Motor neuron (in vitro differentiated cells): ENCODE results near the gene RPL15. TPM values are rescaled to one million over a fixed set of nuclear protein-coding genes. Genes with fewer than 3 reads are reported as not detected.
A peak's percentile ranks its signal among the peaks of the same experiment; 100 is the strongest.
"Not testable (repeated sequence)": the region's sequence is repeated elsewhere in the genome, so short reads cannot be mapped to it uniquely, and the experiment has no call there.

Experiments used
- ATAC-seq, 8 experiments: fragments of 200-7000 bp; cut with Tn5 transposase; replicated peaks in 6 of 8; 2 replicates each; pipeline ENCODE4 v1.8.0; 2021; ENCODE audit warnings: mild to moderate bottlenecking in 8 of 8, moderate library complexity in 8 of 8
- H3K27ac ChIP-seq, 2 donors: fragments of 250-450 bp; sonication (Bioruptor Pico); 2 replicates each; pipeline ENCODE4 v1.9.0; 2021; ENCODE audit warnings: antibody characterized with exemption in 2 of 2, mild to moderate bottlenecking in 2 of 2, moderate library complexity in 1 of 2
- H3K4me1 ChIP-seq, 2 donors: fragments of 250-450 bp; sonication (Bioruptor Pico); replicated peaks in 1 of 2; 2 replicates each; pipeline ENCODE4 v1.6.1; 2021; ENCODE audit warnings: antibody characterized with exemption in 2 of 2, mild to moderate bottlenecking in 2 of 2, moderate library complexity in 1 of 2
- H3K4me3 ChIP-seq, 5 donors: fragments of 250-450 bp; sonication (Bioruptor Pico); 2 replicates each; pipeline ENCODE4 v1.9.0; 2021; ENCODE audit warnings: antibody characterized with exemption in 5 of 5, mild to moderate bottlenecking in 5 of 5, moderate library complexity in 4 of 5
- WGBS, 10 experiments: fragments of 450-650 bp; shearing (Covaris generic); methylation state at CpG; one replicate each; pipeline ENCODE4 v1.0.0; 2022; 5-methylcytosine and 5-hydroxymethylcytosine counted together
- in situ Hi-C, 9 experiments: fragments of 400-800 bp; cut with MboI; loops; one replicate each; pipeline ENCODE4 v1.15.0; 2021; ENCODE audit warnings: low sequenced_read_pairs in 9 of 9, low pct_unique_long_range_greater_than_20kb in 2 of 9; ENCODE audit not compliant: unreplicated experiment in 9 of 9
- total RNA-seq, 8 experiments: library from RNA; unstranded; fragments of 300-600 nt; gene quantifications; 2 replicates each; pipeline versions ENCODE4 v1.2.3 to v1.2.4, GENCODE V29; 2022

RPL15 gene
- total RNA-seq, 8 experiments from 2014 or later = 1,411 to 3,853 (median 2,170) TPM

DNA sequence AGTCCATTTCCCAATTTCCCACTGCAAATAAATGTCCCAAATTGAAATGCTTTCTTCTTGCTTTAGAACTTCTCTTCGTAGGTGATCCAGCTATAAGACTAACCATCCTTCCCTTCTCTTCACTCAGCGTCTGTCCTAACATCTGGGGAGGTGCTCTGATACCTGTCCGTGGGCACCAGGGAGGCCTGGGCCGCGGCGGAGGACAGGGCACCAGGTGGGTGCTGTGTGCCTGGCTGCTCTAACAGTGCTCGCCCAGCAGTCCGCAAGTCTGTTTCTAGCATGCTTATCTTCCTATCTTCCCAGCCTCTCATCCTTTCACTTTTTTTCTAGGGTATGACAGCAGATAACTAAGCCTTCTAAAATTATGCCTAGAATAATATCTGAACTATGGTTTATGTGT is 37.4 kb upstream of the RPL15 start:
- Histone ChIP-seq H3K4me1 (peaks cover 0 to 13% of the 10 kb centered on the region in 2 donors), H3K4me3 (no peak overlapping the region), H3K27ac (no peak overlapping the region)
- no peak for ATAC-seq
- in situ Hi-C loops = no loop called here
- WGBS, 10 experiments = 86 to 100% (median 100%) methylated on average over 1 to 6 of the region's 8 CpGs; no CpG with 5 or more reads in 2 of the 10 experiments

DNA sequence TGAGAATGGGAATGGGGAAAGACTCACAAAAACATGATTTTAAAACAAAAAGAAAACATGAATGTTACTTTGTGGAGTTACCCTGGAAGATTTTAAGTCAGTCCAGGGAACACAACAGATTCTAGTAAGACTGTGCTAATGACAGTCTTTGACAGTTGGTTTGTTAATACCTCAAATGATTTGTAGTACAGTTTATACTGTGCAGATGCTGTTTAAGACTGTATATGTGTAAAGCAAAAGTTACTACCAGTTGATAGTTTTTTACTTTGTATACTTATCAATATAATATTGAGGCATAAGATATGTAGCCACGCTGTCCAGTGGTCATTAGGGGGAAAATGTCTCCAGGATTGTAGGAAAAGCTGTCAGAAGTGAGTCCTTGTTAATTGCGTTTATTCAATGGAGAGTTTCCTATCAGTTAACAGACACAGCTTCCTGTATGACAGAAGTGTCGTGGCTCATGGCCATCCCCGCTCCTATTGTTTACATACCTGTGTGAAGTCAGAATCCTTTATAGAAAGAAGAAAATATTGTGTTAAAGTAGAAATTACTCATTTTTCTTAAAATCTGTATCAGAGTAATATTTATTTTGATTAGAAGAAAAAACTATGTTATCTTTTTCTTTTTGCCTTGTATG is 36.1 kb upstream of the RPL15 start:
- in situ Hi-C loops = no loop called here

DNA sequence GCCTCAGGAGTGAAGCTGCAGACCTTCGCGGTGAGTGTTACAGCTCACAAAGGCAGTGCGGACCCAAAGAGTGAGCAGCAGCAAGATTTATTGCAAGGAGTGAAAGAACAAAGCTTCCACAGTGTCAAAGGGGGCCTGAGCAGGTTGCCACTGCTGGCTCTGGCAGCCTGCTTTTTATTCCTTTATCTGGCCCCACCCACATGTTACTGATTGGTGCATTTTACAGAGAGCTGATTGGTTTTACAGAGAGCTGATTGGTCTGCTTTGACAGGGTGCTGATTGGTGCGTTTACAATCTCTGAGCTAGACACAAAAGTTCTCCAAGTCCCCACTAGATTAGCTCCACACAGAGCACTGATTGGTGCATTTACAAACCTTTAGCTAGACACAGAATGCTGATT is 34.9 kb upstream of the RPL15 start:
- in situ Hi-C loops, H3K27ac ChIP-seq: not testable (repeated sequence)
- 80 to 100% methylated on average over 1 of the region's 4 CpGs; no CpG with 5 or more reads in 8 of the 10 experiments for WGBS, 10 experiments

More for the DNA sequence above, 36.1 kb upstream of the RPL15 start:
- WGBS, 10 experiments = 80 to 100% (median 100%) methylated on average over 1 to 4 of the region's 4 CpGs; no CpG with 5 or more reads in 1 of the 10 experiments
- Histone ChIP-seq H3K27ac (no peak overlapping the region), H3K4me1 (peaks cover 0 to 13% of the 10 kb centered on the region in 2 donors), H3K4me3 (no peak overlapping the region)
- ATAC-seq = no peak

DNA sequence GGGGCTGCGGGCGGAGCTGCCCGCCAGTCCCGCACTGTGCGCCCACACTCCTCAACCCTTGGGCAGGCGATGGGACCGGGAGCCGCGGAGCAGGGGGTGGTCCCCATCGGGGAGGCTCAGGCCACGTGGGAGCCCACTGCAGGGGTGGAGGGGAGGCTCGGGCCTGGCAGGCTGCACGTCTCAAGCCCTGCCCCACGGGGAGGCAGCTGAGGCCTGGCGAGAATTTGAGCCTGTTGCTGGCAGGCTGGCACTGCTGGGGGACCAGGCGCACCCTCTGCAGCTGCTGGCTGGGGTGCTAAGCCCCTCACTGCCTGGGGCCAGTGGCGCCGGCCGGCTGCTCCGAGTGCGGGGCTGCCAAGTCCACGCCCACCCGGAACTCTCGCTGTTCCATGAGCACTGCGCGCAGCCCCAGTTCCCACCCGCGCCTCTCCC is 34.4 kb upstream of the RPL15 start:
- in situ Hi-C loops = no loop called here
- peak in 4 of 8 experiments; percentile 12 to 33 (median 22) for ATAC-seq
- no peak overlapping the region for H3K4me3 ChIP-seq
- H3K4me1 ChIP-seq = peaks cover 0 to 4% of the 10 kb centered on the region in 2 donors
- 73 to 97% methylated on average over 3 to 11 of the region's 28 CpGs; no CpG with 5 or more reads in 8 of the 10 experiments for WGBS, 10 experiments
- H3K27ac ChIP-seq = no peak overlapping the region

More for the DNA sequence above, 34.9 kb upstream of the RPL15 start:
- ATAC-seq = peak in 3 of 8 experiments; percentile 24 to 65 (median 37)
- H3K4me1 ChIP-seq, H3K4me3 ChIP-seq: not testable (repeated sequence)

DNA sequence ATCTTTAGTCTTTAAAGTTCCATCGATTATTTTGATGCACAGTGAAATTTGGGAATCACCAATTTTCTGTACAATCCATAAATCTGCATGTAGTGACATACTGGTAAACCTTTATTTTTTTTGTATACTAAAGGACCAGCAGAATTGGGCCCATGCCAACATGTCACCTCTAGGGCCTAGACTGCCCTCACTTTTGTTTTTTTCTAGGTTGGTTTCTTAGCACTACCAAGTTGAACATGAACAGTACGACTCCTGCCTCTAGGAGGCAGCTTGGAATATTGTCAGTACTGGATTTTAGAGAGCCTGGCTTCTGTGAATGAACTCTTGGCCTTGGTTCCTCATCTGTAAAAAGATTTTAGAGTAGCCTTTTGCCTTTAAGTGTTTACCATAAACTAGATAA is 32.5 kb upstream of the RPL15 start:
- peak in 1 of 8 experiments; percentile 46 for ATAC-seq
- 85 to 100% (median 97%) methylated on average over 1 to 2 of the region's 2 CpGs; no CpG with 5 or more reads in 2 of the 10 experiments for WGBS, 10 experiments
- Histone ChIP-seq H3K27ac (no peak overlapping the region), H3K4me3 (no peak overlapping the region), H3K4me1 (peaks cover 0 to 3% of the 10 kb centered on the region in 2 donors)
- in situ Hi-C loops = no loop called here

DNA sequence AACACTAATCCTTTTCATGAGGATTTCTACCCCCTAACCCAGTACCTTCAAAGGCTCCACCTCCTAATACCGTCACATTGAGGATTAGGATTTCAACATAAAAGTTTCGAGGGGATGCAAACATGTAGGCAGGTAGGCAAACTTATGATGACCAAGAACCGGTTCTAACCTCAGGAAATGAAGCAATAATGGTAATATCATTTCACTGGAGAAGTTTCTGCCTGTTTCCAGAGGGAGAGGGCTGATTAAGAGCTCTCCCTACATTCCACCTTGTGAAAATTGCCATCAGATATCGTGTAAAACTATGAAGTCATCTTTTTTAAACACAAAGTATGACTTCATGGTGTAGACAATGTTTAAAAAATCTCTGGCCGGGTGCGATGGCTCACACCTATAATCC is 31.7 kb upstream of the RPL15 start:
- H3K27ac ChIP-seq = no peak overlapping the region
- in situ Hi-C loops = no loop called here
- peaks cover 0 to 3% of the 10 kb centered on the region in 2 donors for H3K4me1 ChIP-seq
- ATAC-seq = no peak
- no peak overlapping the region for H3K4me3 ChIP-seq
- 90 to 100% (median 99%) methylated on average over 2 to 5 of the region's 6 CpGs; no CpG with 5 or more reads in 4 of the 10 experiments for WGBS, 10 experiments

DNA sequence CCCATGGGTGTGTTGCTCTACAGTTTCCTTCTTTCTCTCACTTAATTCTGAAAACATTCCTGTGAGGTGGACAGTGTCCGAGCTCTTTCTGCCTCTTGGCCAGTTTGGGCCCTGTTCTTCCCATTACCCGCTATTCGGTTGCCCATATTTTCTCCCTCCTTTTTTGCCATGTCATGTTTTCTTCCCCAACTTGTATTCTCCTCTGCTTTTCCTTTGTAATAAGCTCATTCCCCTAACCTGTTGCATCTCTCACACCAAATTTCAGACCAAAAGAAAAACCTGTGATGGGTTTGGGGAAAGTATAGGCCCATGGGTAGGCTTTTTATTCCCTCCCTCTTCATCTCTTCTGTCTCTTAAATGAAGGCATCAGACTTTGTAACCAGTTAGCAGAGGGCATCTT is 30.6 kb upstream of the RPL15 start:
- no peak overlapping the region for H3K27ac ChIP-seq
- WGBS, 10 experiments = 93 to 100% (median 100%) methylated on average over 1 to 3 of the region's 3 CpGs; no CpG with 5 or more reads in 1 of the 10 experiments
- in situ Hi-C loops = no loop called here
- ATAC-seq = no peak
- H3K4me3 ChIP-seq = no peak overlapping the region
- H3K4me1 ChIP-seq = peaks cover 0 to 3% of the 10 kb centered on the region in 2 donors

DNA sequence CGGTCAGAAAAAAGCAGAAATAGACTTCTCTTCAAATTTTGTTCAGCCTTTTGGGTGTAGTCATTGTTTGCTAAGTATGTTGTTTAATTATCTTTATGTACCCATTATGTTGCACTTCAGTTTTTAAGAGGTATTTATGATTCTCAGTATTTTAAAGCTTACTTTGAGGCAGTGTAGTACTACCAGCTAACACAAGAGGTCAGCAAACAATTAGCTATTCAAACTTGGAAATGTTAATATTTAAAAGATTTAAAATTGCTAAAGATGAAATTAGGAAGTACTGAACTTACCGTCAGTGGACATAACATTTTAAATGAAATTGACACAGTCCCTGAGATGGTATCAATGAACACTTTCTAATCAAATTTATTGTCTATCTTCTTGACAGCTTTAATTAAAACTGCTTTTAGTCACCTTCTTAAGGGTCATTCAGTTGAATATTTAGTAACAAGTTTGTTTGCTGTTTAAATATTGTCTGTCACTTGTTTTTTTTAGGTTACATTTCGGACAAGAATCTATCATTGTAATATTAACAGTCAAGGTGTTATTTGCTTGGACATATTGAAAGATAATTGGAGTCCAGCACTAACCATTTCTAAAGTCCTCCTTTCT is 28.2 kb upstream of the RPL15 start:
- 0 to 100% (median 72%) methylated on average over 1 to 3 of the region's 3 CpGs for WGBS, 10 experiments
- in situ Hi-C loops = no loop called here
- H3K4me1 ChIP-seq = no peaks in the 10 kb centered on the region
- no peak overlapping the region for H3K4me3 ChIP-seq
- peak in 1 of 8 experiments; percentile 41 for ATAC-seq
- no peak overlapping the region for H3K27ac ChIP-seq

DNA sequence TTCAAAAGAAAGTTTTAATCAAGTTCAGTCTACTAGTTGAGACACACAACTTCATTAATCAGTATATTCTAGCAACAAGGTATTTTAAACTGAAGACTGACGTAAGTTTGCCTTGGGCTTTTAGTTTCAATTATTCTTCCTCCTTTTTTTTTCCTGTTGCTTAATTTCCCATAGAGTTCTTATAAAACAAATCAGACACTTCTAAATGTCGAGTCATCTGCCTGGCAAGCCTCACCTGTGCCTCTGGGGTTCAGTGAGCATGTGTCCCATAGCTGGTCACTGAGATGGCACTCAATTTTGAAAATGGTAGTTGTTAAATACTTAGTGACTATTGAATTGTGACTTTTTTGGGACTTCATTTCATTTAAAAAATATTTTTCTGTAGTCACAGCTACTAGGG is 27.5 kb upstream of the RPL15 start:
- Histone ChIP-seq H3K4me3 (no peak overlapping the region), H3K4me1 (no peaks in the 10 kb centered on the region), H3K27ac (no peak overlapping the region)
- WGBS, 10 experiments = 52 to 100% (median 93%) methylated on average over 1 to 2 of the region's 2 CpGs; no CpG with 5 or more reads in 2 of the 10 experiments
- in situ Hi-C loops = no loop called here
- ATAC-seq = no peak

DNA sequence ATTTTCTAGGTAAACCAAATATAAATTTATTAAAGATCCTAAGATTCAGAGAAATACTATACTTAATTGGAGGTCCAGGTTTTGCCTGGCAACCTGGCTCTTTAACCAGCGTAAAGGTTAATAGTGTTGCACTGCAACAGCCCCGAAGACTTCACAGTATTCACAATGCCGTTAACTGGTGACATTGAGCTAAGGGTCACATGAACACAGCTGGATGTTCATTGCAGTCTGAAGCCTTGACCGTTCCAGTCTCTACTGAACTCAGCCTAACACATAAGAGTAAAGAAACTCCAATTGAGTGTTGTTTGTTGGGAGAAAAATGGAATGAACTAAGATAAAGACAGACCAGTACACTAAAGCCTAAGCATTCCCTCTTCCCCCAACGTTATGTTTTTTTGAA is 27.0 kb upstream of the RPL15 start:
- H3K27ac ChIP-seq = no peak overlapping the region
- in situ Hi-C loops = no loop called here
- no peak for ATAC-seq
- H3K4me1 ChIP-seq = no peaks in the 10 kb centered on the region
- WGBS, 10 experiments = 67 to 100% (median 79%) methylated on average over 1 to 5 of the region's 5 CpGs; no CpG with 5 or more reads in 2 of the 10 experiments
- no peak overlapping the region for H3K4me3 ChIP-seq

DNA sequence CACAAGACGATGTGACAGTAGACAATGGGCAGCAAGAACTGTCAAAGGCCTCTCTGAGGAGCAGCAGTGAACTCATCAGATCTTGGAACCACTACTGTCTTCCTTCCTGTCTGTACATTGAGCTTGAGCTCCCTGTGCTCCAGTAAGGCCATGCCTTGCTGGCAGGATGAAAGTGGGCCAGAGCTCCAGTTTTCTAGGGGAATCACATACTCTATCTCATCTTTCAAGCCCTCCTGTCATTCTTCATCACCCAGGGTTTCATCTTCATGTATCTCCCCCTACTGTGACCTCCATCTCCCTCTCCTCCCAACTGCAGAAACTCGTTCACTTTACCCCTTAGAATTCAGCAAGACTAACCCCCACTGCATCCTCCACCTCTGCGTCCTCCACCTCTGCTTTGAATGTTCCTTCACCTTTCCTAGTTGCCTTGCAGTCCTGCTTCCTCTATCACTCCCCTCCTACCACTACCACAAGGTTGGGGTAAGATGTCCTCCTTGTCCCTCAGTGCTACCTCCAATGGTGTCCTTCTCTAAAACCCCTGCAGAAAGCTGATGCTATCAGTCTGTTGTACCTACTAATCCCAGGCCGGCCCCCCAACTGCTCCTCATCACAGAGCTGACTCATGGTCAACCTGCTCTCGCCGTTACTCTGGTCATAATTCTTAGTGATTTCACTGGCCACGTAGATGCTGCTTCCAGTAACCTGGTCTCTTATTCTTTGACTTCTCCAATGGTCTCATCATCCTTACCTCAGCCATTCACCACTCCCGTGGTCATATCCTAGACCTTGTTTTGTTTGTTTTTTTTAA is 22.5 kb upstream of the RPL15 start:
- Histone ChIP-seq H3K4me1 (no peaks in the 10 kb centered on the region), H3K27ac (no peak overlapping the region), H3K4me3 (no peak overlapping the region)
- in situ Hi-C loops = no loop called here
- WGBS, 10 experiments = 76 to 100% (median 88%) methylated on average over 1 to 6 of the region's 8 CpGs; no CpG with 5 or more reads in 1 of the 10 experiments
- ATAC-seq = peak in 3 of 8 experiments; percentile 16 to 43 (median 37)

DNA sequence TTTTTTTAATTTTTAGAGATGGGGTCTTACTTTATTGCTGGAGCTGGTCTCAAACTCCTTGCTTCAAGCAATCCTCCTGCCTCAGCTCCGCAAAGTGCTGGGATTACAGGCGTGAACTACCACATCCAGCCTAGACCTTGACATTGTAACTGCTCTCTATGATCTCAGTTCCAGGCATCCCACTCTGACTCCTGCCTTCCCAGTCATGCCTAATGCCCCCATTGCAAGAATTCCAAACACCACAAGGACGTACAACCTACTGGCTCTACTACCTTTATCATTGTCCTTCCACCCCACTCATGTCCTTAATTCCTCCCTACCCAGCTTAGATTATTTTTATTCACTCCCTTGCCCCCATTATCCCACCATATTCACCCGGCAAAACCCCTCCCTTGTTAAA is 21.8 kb upstream of the RPL15 start:
- Histone ChIP-seq H3K4me3 (no peak overlapping the region), H3K27ac (no peak overlapping the region), H3K4me1 (no peaks in the 10 kb centered on the region)
- WGBS, 10 experiments = 61 to 100% (median 91%) methylated on average over 1 to 4 of the region's 4 CpGs; no CpG with 5 or more reads in 1 of the 10 experiments
- ATAC-seq = no peak
- in situ Hi-C loops = no loop called here

DNA sequence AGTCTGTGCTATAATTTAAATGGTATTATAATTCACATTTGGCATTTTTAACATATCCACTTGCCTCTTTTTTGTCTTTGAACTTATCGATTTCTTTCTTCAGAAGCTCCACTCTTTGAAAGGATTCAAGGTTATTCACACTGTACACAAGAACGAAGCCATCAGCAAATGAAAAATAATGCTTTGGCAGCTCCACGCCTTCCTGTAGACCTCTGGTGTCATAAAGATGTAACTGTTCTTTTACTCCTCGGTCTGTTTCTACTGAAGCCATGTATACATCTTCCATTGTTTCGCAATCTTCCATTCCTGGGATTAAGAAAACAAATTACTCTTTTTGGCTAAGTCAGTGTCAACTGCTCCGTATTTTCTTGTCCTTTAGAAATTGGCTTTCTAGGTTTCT is 16.2 kb upstream of the RPL15 start:
- WGBS, 10 experiments = 64 to 100% (median 92%) methylated on average over 3 to 6 of the region's 6 CpGs
- ATAC-seq = peak in 1 of 8 experiments; percentile 46
- H3K4me3 ChIP-seq = no peak overlapping the region
- no peak overlapping the region for H3K27ac ChIP-seq
- in situ Hi-C loops = no loop called here
- no peaks in the 10 kb centered on the region for H3K4me1 ChIP-seq
